ENCODE data around the gene PTPN23.

GRCh38 chr3:47342812-47343211 is 38.0 kb upstream of the PTPN23 start:
- TF ChIP-seq CTCF (IDR thresholded peaks at IDR 0.05) = no peak
- no peak for TF ChIP-seq POLR2A (IDR thresholded peaks at IDR 0.05)

Data from body of pancreas (tissue), 4 donors.